ENCODE data around the gene RBM33.
"Not testable (repeated sequence)": the region's sequence is repeated elsewhere in the genome, so short reads cannot be mapped to it uniquely, and the experiment has no call there.

RBM33 gene

GRCh38 chr7:155815332-155816191 is 171.1 kb downstream of the RBM33 start:
- no peak overlapping the region for H2AFZ ChIP-seq (ENCODE audit: low read length)
- TF ChIP-seq EZH2phosphoT487 (IDR thresholded peaks at IDR 0.05; ENCODE audit: low read length) (no peak), CTCF (IDR thresholded peaks at IDR 0.05; ENCODE audit: low read length) (peak; percentile 82)
- H3K79me2 ChIP-seq (ENCODE audit: low read length) = no peaks in the 10 kb centered on the region
- peak; percentile 72 for DNase-seq
- H3K4me1 ChIP-seq (ENCODE audit: low read length) = no peaks in the 10 kb centered on the region
- peaks cover 83% of the 10 kb centered on the region for H3K27me3 ChIP-seq (replicated peaks; ENCODE audit: insufficient read depth, low read length)
- H3K9ac ChIP-seq (ENCODE audit: low read length) = no peak overlapping the region
- no peak overlapping the region for H3K27ac ChIP-seq (ENCODE audit: low read length)
- no peaks in the 10 kb centered on the region for H3K9me2 ChIP-seq (replicated peaks; ENCODE audit: insufficient read depth, low read length)
- H3K4me2 ChIP-seq (ENCODE audit: low read depth, low read length) = peak overlapping the region; percentile 48; the same call in 1 of the 2 replicates
- no peaks in the 10 kb centered on the region for H4K20me1 ChIP-seq (ENCODE audit: insufficient read depth, low read length)
- H3K36me3 ChIP-seq (replicated peaks; ENCODE audit: insufficient read depth, low read length) = no peaks in the 10 kb centered on the region
- no peaks in the 10 kb centered on the region for H3K9me3 ChIP-seq (replicated peaks; ENCODE audit: insufficient read depth, low read length)
- H3F3A ChIP-seq (ENCODE audit: insufficient read depth, low read length) = no peaks in the 10 kb centered on the region
- H3K4me3 ChIP-seq (ENCODE audit: low read length) = no peak overlapping the region

GRCh38 chr7:155816192-155816508 is 171.7 kb downstream of the RBM33 start:
- Histone ChIP-seq H3K79me2 (ENCODE audit: low read length) (no peaks in the 10 kb centered on the region), H3K27ac (ENCODE audit: low read length) (no peak overlapping the region), H3K4me3 (ENCODE audit: low read length) (no peak overlapping the region), H3F3A (ENCODE audit: insufficient read depth, low read length) (no peaks in the 10 kb centered on the region), H3K36me3 (replicated peaks; ENCODE audit: insufficient read depth, low read length) (no peaks in the 10 kb centered on the region), H4K20me1 (ENCODE audit: insufficient read depth, low read length) (no peaks in the 10 kb centered on the region), H3K4me2 (ENCODE audit: low read depth, low read length) (no peak overlapping the region), H3K4me1 (ENCODE audit: low read length) (no peaks in the 10 kb centered on the region), H3K9me3 (replicated peaks; ENCODE audit: insufficient read depth, low read length) (no peaks in the 10 kb centered on the region), H3K9me2 (replicated peaks; ENCODE audit: insufficient read depth, low read length) (no peaks in the 10 kb centered on the region), H2AFZ (ENCODE audit: low read length) (no peak overlapping the region), H3K9ac (ENCODE audit: low read length) (no peak overlapping the region), H3K27me3 (replicated peaks; ENCODE audit: insufficient read depth, low read length) (peaks cover 83% of the 10 kb centered on the region)
- no peak for DNase-seq
- no peak for TF ChIP-seq EZH2 (optimal IDR thresholded peaks at IDR 0.05; ENCODE audit: low read depth, low read length)
- TF ChIP-seq CTCF (IDR thresholded peaks at IDR 0.05; ENCODE audit: low read length) = no peak
- no peak for TF ChIP-seq EZH2phosphoT487 (IDR thresholded peaks at IDR 0.05; ENCODE audit: low read length)

- Histone ChIP-seq H2AFZ (ENCODE audit: low read length) (no peak overlapping the region), H3K4me1 (ENCODE audit: low read length) (no peaks in the 10 kb centered on the region), H3K36me3 (replicated peaks; ENCODE audit: insufficient read depth, low read length) (no peaks in the 10 kb centered on the region), H3K27ac (ENCODE audit: low read length) (no peak overlapping the region), H3K9me3 (replicated peaks; ENCODE audit: insufficient read depth, low read length) (no peaks in the 10 kb centered on the region), H3K79me2 (ENCODE audit: low read length) (no peaks in the 10 kb centered on the region), H3K9ac (ENCODE audit: low read length) (no peak overlapping the region), H3K9me2 (replicated peaks; ENCODE audit: insufficient read depth, low read length) (no peaks in the 10 kb centered on the region), H3K4me2 (ENCODE audit: low read depth, low read length) (no peak overlapping the region), H3F3A (ENCODE audit: insufficient read depth, low read length) (no peaks in the 10 kb centered on the region), H3K4me3 (ENCODE audit: low read length) (no peak overlapping the region), H4K20me1 (ENCODE audit: insufficient read depth, low read length) (no peaks in the 10 kb centered on the region), H3K27me3 (replicated peaks; ENCODE audit: insufficient read depth, low read length) (peaks cover 82% of the 10 kb centered on the region)
- TF ChIP-seq EZH2phosphoT487 (IDR thresholded peaks at IDR 0.05; ENCODE audit: low read length) (no peak), CTCF (IDR thresholded peaks at IDR 0.05; ENCODE audit: low read length) (no peak), EZH2 (optimal IDR thresholded peaks at IDR 0.05; ENCODE audit: low read depth, low read length) (no peak)
- peak; percentile 2 for DNase-seq
Observed at GRCh38 chr7:155816996-155817395, 172.5 kb downstream of the RBM33 start.

GRCh38 chr7:155817515-155817914 is 173.1 kb downstream of the RBM33 start:
- not testable (repeated sequence) for H3K4me2 ChIP-seq (ENCODE audit: low read depth, low read length); H3F3A ChIP-seq (ENCODE audit: insufficient read depth, low read length)
- peaks cover 82% of the 10 kb centered on the region for H3K27me3 ChIP-seq (replicated peaks; ENCODE audit: insufficient read depth, low read length)

More at GRCh38 chr7:155817515-155817914, 173.1 kb downstream of the RBM33 start:
- H3K4me1 ChIP-seq (ENCODE audit: low read length); H4K20me1 ChIP-seq (ENCODE audit: insufficient read depth, low read length); H3K9ac ChIP-seq (ENCODE audit: low read length); H3K4me3 ChIP-seq (ENCODE audit: low read length); H3K9me2 ChIP-seq (replicated peaks; ENCODE audit: insufficient read depth, low read length); H3K9me3 ChIP-seq (replicated peaks; ENCODE audit: insufficient read depth, low read length); H2AFZ ChIP-seq (ENCODE audit: low read length); H3K27ac ChIP-seq (ENCODE audit: low read length); H3K36me3 ChIP-seq (replicated peaks; ENCODE audit: insufficient read depth, low read length); H3K79me2 ChIP-seq (ENCODE audit: low read length): not testable (repeated sequence)
- peak; percentile 2 for DNase-seq
